ENCODE data around the gene ETNK2. TPM values are rescaled to one million over a fixed set of nuclear protein-coding genes. Genes with fewer than 3 reads are reported as not detected.

The ETNK2 gene
- total and polyA plus RNA-seq, 2 of the 4 experiments (the other 2 are of a cell fraction) = 18.9 to 26.0 TPM

- ChIA-PET CTCF (no interaction called here), POLR2A (ENCODE audit: unreplicated experiment) (no interaction called here)
- Histone ChIP-seq H3K36me3 (ENCODE audit: control insufficient read depth, insufficient read depth, low read length) (no peaks in the 10 kb centered on the region), H2BK5ac (ENCODE audit: low read depth, low read length, poor library complexity, severe bottlenecking) (no peak overlapping the region), H2AK9ac (replicated peaks; ENCODE audit: low read depth, low read length, poor library complexity) (no peak overlapping the region), H3K9me1 (ENCODE audit: insufficient read depth, low read length) (peaks cover 15% of the 10 kb centered on the region), H3K9ac (ENCODE audit: low read depth, low read length) (no peak overlapping the region), H2BK120ac (ENCODE audit: low read depth, low read length) (no peak overlapping the region), H2BK20ac (ENCODE audit: low read depth, low read length) (no peak overlapping the region), H3K23ac (ENCODE audit: low read depth, low read length) (no peak overlapping the region), H3K4me1 (ENCODE audit: control insufficient read depth, insufficient read depth, low read length) (peaks cover 21% of the 10 kb centered on the region), H3K79me1 (ENCODE audit: low read depth in 1 of 2, low read length in 2 of 2) (peaks cover 7 to 18% of the 10 kb centered on the region in 2 experiments), H3K14ac (replicated peaks; ENCODE audit: low read depth, low read length) (no peak overlapping the region; the same call in 1 of the 2 replicates), H4K20me1 (ENCODE audit: insufficient read depth, low read length) (no peaks in the 10 kb centered on the region), H3K27me3 (ENCODE audit: control insufficient read depth, insufficient read depth, low read length) (no peaks in the 10 kb centered on the region), H4K8ac (ENCODE audit: low read depth in 2 of 2, low read length in 2 of 2) (no peak overlapping the region), H4K91ac (ENCODE audit: insufficient read depth, low read depth, low read length) (no peak overlapping the region; the same call in 1 of the 2 replicates), H3K27ac (ENCODE audit: insufficient read depth, low read length) (no peak overlapping the region), H3K18ac (ENCODE audit: low read depth, low read length) (no peak overlapping the region), H3K4me3 (ENCODE audit: insufficient read depth, low read depth, low read length) (no peak overlapping the region), H3K4me2 (ENCODE audit: low read depth, low read length) (no peak overlapping the region), H3K9me3 (ENCODE audit: control insufficient read depth, insufficient read depth, low read length) (no peaks in the 10 kb centered on the region), H2BK15ac (ENCODE audit: low read depth, low read length) (no peak overlapping the region), H4K5ac (ENCODE audit: low read depth, low read length) (no peak overlapping the region), H2AK5ac (ENCODE audit: low read depth, low read length) (no peak overlapping the region), H3K56ac (ENCODE audit: extremely low read depth, insufficient read depth, low read length) (no peak overlapping the region), H2AFZ (replicated peaks; ENCODE audit: low read length, poor library complexity) (no peak overlapping the region), H3K4ac (ENCODE audit: low read depth, low read length) (no peak overlapping the region)
- dilution Hi-C loops (cut with HindIII; ENCODE audit: low sequenced_read_pairs, unreplicated experiment) = no loop called here
- no CpG with 5 or more reads among the region's 13 CpGs for WGBS, 2 experiments (ENCODE audit: extremely low coverage in 2 of 2, insufficient read length in 1 of 2)
- no peak for ATAC-seq (ENCODE audit: low read depth)
- intact Hi-C loops (cut with micrococcal nuclease) = no loop called here
- no TSS peak for BruUV-seq (replicated peaks)
- in situ Hi-C loops (cut with MboI; ENCODE audit: low sequenced_read_pairs) = no loop called here
- peak; percentile 50 for DNase-seq
- TF ChIP-seq SMC3 (IDR thresholded peaks at IDR 0.05; ENCODE audit: low read depth, low read length) (no peak), CEBPB (IDR thresholded peaks at IDR 0.05; ENCODE audit: low read depth, low read length) (no peak), RCOR1 (IDR thresholded peaks at IDR 0.05; ENCODE audit: insufficient replicate concordance, low read length) (no peak), CHD1 (IDR thresholded peaks at IDR 0.05; ENCODE audit: low read depth, low read length) (no peak), RFX5 (IDR thresholded peaks at IDR 0.05; ENCODE audit: low read depth, low read length) (no peak), MXI1 (IDR thresholded peaks at IDR 0.05; ENCODE audit: borderline replicate concordance, low read depth, low read length) (no peak), BHLHE40 (IDR thresholded peaks at IDR 0.05; ENCODE audit: low read depth, low read length) (no peak), RAD21 (IDR thresholded peaks at IDR 0.05; ENCODE audit: low read length) (no peak), NFE2L2 (IDR thresholded peaks at IDR 0.05; ENCODE audit: low read depth, low read length) (no peak), CTCF (conservative IDR thresholded peaks at IDR 0.05; ENCODE audit: low read depth, low read length) (no peak), FOS (IDR thresholded peaks at IDR 0.05; ENCODE audit: low read depth, low read length) (no peak), POLR2A (IDR thresholded peaks at IDR 0.05; ENCODE audit: low read depth, low read length) (no peak), ELK1 (IDR thresholded peaks at IDR 0.05; ENCODE audit: borderline replicate concordance, low read depth, low read length) (no peak), MAZ (IDR thresholded peaks at IDR 0.05; ENCODE audit: borderline replicate concordance, low read depth, low read length) (no peak)
These were observed 70.6 kb downstream of the ETNK2 start for GRCh38 chr1:204081164-204081790.
